K562 (cell line): ENCODE results near the gene ENG. TPM values are rescaled to one million over a fixed set of nuclear protein-coding genes. Genes with fewer than 3 reads are reported as not detected.

Experiments
- ATF2 ChIP-seq: sonication (generic); formaldehyde crosslinking; IDR thresholded peaks from 2 replicates; pipeline ENCODE4 v1.8.1; 2022; ENCODE audit warnings: missing genetic modification reagents
- CHD4 ChIP-seq: fragments of 200-600 bp; sonication (generic); IDR thresholded peaks from 3 replicates; pipeline ENCODE4 v1.6.1; 2012; ENCODE audit warnings: low read depth, mild to moderate bottlenecking, mixed read lengths, low read length, inconsistent platforms; ENCODE audit not compliant: insufficient read depth, insufficient replicate concordance, poor library complexity, severe bottlenecking
- CREB1 ChIP-seq, 2 experiments: sonication (generic) in 1 of 2; formaldehyde crosslinking in 1 of 2; IDR thresholded peaks; 2 replicates each; pipeline versions ENCODE4 v1.6.1 to v1.8.0; 2012 to 2022; ENCODE audit warnings: inconsistent platforms in 1 of 2, mild to moderate bottlenecking in 1 of 2, missing genetic modification reagents in 1 of 2, moderate library complexity in 1 of 2
- FIP1L1 ChIP-seq: fragments of 200-400 bp; formaldehyde crosslinking; IDR thresholded peaks from 2 replicates; pipeline ENCODE4 v1.6.1; 2018; ENCODE audit warnings: mild to moderate bottlenecking, low read depth, low read length; ENCODE audit not compliant: poor library complexity, severe bottlenecking
- FOXO4 ChIP-seq: fragments of 450-650 bp; formaldehyde crosslinking; IDR thresholded peaks from 2 replicates; pipeline ENCODE4 v1.4.0; 2020; ENCODE audit warnings: mild to moderate bottlenecking, moderate library complexity
- NCOA2 ChIP-seq, 2 experiments: fragments of 450-650 bp; IDR thresholded peaks; 2 replicates each; pipeline ENCODE4 v1.6.1; 2018; ENCODE audit warnings: mild to moderate bottlenecking in 2 of 2, moderate library complexity in 1 of 2; ENCODE audit not compliant: partially characterized antibody in 2 of 2
- UBTF ChIP-seq, 2 experiments: IDR thresholded peaks; 2 replicates each; pipeline ENCODE4 v1.6.1; 2012; ENCODE audit warnings: improper control_type of control experiment in 2 of 2, low read depth in 2 of 2, low read length in 2 of 2, borderline replicate concordance in 1 of 2
- ZBTB11 ChIP-seq, 3 experiments: fragments of 200-800 bp in 1 of 3; fragments of 250-450 bp in 1 of 3; fragments of 450-650 bp in 1 of 3; sonication (Bioruptor Pico) in 1 of 3; sonication (Bioruptor generic) in 1 of 3; formaldehyde crosslinking in 1 of 3; IDR thresholded peaks; 2 replicates each; pipeline versions ENCODE4 v1.6.1 to v1.8.0; 2016 to 2022; ENCODE audit warnings: mild to moderate bottlenecking in 2 of 3, missing genetic modification characterization in 2 of 3, missing compliant biosample characterization in 1 of 3, moderate library complexity in 1 of 3
- ZNF146 ChIP-seq: IDR thresholded peaks from one replicate; pipeline ENCODE4 v1.6.1; 2018; ENCODE audit warnings: missing compliant biosample characterization; ENCODE audit not compliant: unreplicated experiment
- ZNF174 ChIP-seq: fragments of 250-450 bp; sonication (Bioruptor Pico); IDR thresholded peaks from 2 replicates; pipeline ENCODE4 v1.4.0; 2020; ENCODE audit warnings: mild to moderate bottlenecking
- ZNF668 ChIP-seq: fragments of 250-450 bp; sonication (Bioruptor Pico); IDR thresholded peaks from 2 replicates; pipeline ENCODE4 v1.8.0; 2022; ENCODE audit warnings: mild to moderate bottlenecking, inconsistent platforms
- polyA plus RNA-seq, 8 experiments: library from polyadenylated mRNA; depleted of rRNA in 4 of 8; stranded (reverse) in 5 of 8; unstranded in 3 of 8; fragments of >200 nt; fragmentation: Nextera tagmentation in 2 of 8; fragmentation: Illumina TruSeq in 1 of 8; extraction: Ambion mirVana in 2 of 8; extraction: Trizol in 1 of 8; gene quantifications; 2 replicates each; pipeline versions ENCODE4 v1.2.1 to v1.2.3, GENCODE V29; 2011 to 2014; ENCODE audit warnings: inconsistent platforms in 1 of 8, missing spikeins in 1 of 8
- total RNA-seq, 7 experiments: library from RNA; depleted of rRNA in 6 of 7; stranded (reverse); fragments of >200 nt in 6 of 7; fragmentation: Illumina TruSeq in 2 of 7; extraction: Trizol in 2 of 7; gene quantifications; 2 replicates each; pipeline versions ENCODE4 v1.2.1 to v1.2.3, GENCODE V29; 2011 to 2021; ENCODE audit warnings: low replicate concordance in 1 of 7

ENG gene
- total and polyA plus RNA-seq, 9 of the 15 experiments (the other 6 are each of a cell fraction or from before 2014, with no cell fraction given): 0.04 to 0.40 (median 0.14) TPM; not detected in 1

- TF ChIP-seq ATF2: no peak
- no peak for TF ChIP-seq FOXO4 (CRISPR knock-in tag)
- peak; percentile 52; the same call in 1 of the 2 replicates for TF ChIP-seq CREB1 (IDR thresholded peaks at IDR 0.05)
- no peak; the same call in 1 of the 2 replicates for TF ChIP-seq CREB1 (CRISPR knock-in tag; IDR thresholded peaks at IDR 0.05)
- no peak for TF ChIP-seq ZNF174
- TF ChIP-seq ZNF668 (CRISPR knock-in tag): 0 out of 2 replicates have a peak, but pooled peaks have one; percentile 4
- no peak for TF ChIP-seq ZNF146 (CRISPR knock-in tag)
- 0 out of 4 replicates have a peak, but pooled peaks have one; percentile 45 to 52 for TF ChIP-seq UBTF (IDR thresholded peaks at IDR 0.05; ENCODE audit: borderline replicate concordance in 1 of 2, low read depth in 2 of 2, low read length in 2 of 2)
- peak in 1 of 3 experiments; percentile 77; a peak in 2 of 6 replicates for TF ChIP-seq ZBTB11 (CRISPR knock-in tag; IDR thresholded peaks at IDR 0.05)
- TF ChIP-seq NCOA2 (IDR thresholded peaks at IDR 0.05; ENCODE audit: partially characterized antibody in 2 of 2): no peak
- TF ChIP-seq FIP1L1: no peak
- no peak for TF ChIP-seq CHD4
Measured at GRCh38 chr9:127862075-127863011, 7.9 kb upstream of the ENG start (continued).
